ENCODE data around the gene SSBP3.

Gene SSBP3

DNA sequence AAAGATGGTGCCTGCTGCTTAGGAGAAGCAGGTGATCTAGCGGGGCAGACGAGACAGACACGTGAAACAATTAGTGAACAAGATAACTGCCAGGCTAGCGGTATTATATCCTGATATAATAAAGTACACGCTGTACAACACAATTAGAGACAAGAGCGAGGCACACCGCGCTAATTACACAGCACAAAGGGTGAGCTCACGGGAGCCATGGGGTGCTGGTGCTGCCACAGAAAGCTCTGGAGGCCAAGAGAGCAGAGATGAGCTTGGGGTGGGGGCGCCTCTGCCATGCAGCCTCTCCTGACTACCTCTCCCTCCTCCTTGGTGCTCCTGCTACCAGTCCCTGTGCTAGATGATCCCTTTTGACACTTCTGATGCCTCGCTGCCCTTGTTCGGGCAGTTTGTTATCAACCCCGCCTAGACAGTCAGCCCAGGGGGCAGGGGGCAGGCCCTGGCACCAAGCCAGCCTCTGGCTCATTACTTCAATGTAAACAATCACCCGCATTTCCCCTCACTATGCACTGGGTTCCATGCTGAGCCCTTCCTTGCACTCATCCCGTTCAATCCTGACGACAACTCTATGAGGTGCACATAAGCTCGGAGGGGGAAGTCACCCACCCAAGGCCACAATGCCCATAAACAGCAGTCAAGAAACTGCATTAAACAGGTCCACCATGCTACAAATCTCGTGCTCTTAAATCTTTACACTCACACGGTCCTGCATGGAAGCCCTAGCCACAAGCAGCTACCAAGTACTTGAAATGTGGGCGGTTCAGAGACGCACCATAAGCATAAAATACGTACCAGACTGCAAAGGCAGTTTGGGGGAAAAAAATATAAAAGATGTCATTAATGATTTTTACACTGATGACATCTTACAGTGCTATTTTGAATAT, 103.0 kb downstream of the SSBP3 start:
- DNase-seq, result no peak

GRCh38 chr1:54302549-54302948, 103.6 kb downstream of the SSBP3 start:
- DNase-seq, result no peak

GRCh38 chr1:54301497-54301896, 104.7 kb downstream of the SSBP3 start:
- no peak for DNase-seq

DNA sequence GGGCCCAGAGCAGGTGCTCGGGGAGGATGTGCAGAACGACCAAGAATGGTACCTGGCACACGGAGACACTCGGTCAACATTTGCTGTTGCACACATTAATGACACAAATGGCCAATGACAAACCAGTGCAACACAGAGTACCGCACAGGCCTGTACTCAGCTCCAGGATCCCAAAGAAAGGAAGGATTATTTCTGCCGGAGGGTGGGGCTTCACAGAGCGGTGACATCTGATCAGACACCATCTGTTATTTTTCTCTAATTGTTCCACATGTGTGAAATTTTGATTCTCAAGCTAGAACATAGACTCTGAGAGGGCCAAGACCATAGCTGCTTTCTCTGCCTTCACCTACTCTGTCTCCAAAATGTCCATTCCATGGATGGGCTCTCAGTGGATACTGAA, 105.8 kb downstream of the SSBP3 start:
- DNase-seq, result peak; percentile 58

- DNase-seq, result no peak
These were observed 107.2 kb downstream of the SSBP3 start for GRCh38 chr1:54299037-54299436.

DNA sequence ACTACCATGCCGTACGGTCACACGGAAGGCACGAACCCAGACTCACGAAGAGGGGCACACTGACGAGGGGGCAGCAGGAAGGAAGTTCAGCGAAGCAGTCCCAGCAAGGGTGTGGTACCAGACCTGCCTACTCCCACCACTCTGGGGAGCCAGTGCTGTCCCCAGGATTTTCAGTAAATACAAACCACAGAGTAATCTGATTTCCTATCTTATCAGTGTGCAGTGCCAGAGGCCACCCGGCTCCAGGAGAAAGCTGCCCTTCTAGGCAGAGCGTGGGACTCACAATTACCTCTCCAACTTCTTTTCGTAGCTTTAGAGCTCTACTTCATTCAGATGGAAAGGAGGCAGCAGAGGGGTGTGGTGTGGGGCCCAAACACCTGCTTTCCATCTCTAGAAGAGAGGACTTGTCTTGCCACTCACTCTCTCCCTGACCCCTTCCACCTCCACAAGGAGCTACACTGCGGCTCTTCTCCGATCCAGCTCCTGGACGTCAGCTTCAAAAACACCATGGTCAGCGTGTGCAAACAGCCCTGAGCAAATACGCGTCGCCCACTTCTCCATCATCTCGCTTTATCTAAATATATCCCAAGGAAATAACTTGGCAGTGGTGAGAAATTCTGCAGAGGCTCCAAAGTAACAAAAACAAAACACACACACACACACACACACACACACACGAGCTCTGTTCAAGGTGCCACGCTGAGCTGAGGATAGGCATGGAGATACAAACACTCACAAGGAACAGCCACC, 107.7 kb downstream of the SSBP3 start:
- no peak for DNase-seq

- DNase-seq, result no peak
These were observed 108.5 kb downstream of the SSBP3 start for GRCh38 chr1:54297596-54298283.

DNA sequence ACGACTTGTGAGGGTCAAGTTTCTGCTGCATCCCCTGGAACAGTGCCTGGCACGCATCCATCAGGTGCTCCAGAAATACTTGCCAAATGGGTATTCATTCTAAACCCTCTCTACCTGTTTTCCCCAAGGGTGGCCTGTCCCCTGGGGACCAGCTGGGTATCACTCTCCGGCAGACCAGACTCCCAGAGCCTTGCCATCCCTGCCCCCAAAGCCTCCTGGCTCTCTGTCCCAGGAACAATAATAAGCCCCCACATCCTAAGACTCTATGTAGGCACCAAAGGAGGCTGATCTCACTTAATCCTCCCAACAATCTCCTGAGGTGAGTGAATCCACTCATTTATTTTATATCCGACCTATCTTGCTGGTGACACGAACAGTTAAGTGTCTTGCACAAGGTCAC, 109.5 kb downstream of the SSBP3 start:
- no peak for DNase-seq

DNA sequence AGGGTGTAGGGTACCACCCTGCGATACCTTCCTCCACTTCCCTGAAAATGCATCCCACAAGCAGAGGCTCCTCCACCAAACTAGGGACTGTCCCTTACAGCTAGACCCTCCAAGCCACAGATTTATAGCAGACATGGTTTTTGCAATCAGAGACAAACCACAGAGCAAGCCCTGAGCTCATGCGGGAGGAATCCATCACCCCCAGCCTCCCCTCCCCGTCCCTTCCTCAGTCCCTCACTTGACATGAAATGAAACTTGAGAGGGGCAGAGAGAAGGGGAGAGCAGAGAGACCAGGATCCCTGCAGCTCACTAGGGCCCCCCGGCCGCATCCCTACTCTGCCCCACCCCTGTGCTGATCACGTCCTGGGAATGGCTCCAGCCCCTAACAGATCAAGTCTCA, 111.3 kb downstream of the SSBP3 start:
- no peak for DNase-seq

DNA sequence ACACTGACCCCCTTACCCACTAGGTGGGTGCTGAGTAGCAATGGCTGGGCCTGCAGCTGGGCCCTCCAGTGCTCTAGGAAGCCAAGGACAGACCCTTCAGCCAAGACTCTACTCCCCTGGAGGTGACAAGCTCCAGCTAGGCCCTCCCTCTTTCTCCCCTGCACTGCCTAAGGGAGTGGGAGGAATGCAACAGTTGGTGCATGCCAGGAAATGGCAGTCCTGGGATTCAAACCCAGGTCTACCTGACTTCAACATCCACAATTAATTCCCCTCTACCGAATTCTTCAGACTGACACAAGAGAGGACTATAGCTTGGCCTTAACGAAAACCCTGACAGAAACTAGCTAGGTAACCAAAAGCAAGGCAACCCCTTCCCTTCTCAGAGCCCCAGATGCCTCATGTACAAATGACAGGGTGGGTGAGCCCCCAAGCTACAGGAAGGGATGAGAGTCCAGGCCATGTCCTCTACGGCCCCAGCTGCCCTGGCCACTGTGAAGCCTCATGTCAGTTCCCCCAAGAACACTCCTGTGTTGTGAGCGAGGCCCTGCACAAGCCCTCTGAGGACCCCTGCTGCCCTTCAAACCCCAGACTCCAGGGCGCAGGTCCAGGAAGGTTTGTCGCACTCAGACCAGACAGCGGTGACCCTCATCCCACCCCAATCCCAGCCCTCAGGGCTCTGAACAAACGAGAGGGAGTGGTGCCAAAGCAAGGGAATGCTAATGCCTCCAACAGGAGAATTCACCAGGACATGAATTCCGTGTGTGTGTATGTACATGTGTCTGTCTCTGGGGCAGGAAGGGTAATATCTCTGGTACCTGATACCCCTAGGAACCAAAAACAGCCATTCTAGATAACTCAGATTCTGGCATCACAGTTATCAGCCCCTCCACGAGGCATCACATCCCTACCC, 113.9 kb downstream of the SSBP3 start:
- DNase-seq, result no peak

DNA sequence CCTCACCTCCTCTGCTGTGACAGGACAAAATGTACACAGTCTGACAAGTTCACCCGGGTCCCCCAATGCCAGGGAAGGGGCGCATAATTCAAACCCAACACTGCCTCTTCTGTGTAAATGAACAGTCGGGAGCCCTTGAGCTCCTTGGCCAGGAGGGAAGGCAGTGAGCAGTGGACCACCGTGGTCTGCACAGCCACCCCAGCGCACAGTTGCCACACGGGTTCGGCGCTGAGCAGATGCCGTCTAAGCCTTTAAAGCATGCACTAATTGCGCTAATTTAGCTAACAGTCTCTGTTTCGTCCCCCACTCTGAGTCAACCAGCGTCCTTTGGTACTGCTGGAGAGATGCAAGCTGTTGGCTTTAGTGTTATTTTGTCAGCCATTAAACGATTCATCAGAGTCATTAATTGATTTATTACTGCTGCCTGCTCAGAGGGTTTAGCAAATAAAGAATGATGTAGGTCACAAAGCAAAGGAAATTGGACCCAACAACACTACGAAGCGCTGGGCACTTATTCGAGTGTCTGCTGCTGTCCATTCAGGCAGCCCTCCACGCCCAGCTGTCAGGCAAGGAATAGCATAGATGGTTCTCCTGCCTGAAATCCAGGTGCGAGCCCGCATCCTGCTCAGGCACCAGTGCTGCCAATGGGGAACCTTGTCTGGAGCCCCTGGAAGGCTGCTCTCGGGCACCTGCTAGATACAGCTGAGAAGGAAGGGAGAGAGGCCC, 114.8 kb downstream of the SSBP3 start:
- peak; percentile 72 for DNase-seq

DNA sequence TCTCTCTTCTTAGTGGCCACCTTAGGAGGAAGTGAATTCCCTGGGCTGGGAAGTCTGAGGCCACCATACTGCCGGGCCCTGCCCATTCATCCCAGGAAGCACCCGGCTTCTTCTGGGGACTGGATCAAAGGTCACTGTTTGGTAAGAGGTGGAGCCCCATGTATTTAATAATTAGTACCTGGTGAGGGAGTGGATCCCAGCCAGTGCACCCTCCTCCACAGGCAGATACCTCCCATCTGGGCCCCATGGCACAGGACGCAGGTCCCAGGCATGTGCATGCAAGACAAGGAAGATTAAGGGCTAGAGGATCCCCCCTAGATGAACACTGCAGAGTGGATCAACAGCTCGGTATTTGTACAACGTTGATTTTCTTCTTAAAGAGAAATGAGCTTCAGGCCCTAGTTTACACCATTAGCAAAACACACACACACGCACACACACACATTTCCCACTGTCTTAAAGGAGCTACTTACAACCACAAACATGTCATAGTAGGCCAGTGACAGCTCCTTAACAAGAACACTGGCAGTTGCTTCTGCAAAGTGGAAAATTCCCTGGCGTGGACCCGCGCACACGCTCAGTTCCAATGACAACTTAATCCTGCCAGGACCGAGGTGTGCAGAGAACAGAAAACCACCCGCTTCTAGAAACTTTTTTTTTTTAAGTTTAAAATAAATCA, 115.5 kb downstream of the SSBP3 start:
- DNase-seq, result no peak

DNA sequence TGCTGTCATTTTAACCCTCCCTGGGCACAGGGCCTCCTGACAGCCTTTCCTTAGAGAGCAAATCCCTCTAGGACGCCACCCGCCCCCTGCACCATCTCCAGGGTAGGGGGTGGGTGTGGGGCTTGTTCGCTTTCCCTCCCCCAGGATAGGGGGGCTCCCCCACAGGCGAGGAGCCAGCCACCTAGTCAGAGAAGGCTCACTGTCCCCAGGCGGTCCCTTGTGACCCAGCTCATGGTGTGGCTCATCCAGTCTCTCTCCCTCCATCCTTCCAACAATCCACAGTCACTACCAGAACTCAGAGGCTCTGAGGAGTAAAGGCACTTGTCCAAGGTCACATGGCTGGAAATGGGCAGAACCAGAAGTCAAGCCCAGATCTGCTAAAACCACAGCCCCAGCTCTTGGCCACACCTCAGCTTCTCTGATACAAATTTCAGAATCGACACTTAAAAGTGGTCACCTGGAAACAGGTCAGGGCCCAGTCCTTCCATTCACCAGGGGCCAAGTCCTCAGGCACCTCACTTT, 116.4 kb downstream of the SSBP3 start:
- no peak for DNase-seq

DNA sequence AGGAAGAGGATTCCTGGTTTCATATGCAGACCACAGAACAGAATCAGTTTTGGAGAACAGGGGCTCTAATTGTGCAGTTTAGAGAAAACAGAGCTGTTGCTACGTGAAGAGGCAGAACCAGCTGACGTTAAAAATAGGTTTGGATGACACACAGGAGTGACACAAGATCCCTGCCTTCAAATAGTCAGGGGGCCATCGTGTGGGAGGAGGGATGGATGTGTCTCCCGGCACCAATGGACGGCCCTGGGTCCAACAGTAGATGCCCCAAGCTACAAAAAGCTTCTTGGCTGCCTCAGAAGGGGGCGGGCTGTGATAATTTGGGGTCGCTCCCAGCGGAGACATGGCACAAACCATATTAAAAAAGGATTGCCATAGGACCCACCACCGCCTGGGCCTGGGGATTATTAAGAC, 118.4 kb downstream of the SSBP3 start:
- DNase-seq, result no peak

- peak; percentile 76 for DNase-seq
These were observed 119.0 kb downstream of the SSBP3 start for GRCh38 chr1:54287176-54287650.

DNA sequence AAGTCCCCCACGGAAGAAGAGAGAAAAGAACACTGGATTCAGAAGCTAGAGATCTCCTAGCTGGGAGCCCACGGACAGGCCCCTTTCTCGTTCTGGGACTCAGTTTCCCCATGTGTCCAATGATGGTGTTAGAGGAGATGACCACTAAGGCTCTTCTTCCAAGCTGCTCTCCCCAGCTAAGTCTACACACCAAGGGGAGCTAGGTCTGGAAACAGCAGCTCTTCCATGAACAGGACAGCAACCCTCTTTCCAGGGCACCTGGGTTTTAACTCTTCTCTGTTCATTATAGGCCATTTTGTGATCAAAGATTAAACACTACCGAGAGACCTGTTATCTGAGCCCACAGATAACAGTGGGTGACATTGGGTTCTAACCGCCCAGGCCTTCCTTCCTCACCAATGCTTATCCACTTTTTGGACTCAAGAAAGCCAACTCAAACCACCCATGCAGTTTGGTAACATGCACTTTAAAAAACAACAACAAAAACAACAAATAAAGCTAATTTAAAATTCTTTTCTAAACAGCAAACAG, 120.3 kb downstream of the SSBP3 start:
- no peak for DNase-seq

DNA sequence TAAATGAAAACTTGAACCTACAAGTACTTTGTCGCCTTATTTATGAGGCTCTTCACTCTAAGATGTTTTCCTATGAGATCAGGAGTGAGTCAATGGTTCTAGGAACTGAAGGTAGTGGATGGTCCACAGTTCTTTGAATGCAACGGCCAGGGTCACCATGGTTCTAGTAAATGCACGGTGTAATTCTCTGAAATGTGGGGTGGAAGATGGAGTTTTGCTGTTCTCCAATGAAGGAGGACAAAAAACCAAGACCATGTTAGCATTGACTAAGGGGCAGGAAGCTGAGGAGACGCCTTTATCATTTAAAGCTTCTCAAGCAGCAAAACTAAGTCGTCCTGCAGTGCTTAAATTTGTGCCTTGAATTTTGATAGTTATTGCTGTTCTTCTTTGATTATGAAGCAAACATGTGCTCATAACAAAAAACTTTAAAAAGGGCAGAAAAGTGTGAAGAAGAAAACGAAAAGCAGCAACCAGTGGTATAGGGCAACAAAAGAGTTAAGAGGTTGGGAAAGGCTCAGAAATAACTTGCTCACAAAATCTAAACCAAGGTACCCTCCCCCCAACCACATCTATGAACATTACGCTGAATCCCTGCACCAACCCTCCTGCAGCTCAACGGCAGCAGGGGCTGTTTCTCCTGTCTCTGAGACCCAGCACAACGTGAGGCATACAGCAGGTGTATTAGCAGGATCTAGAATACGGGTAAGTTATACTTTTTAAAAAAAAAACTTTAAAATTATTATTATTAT, 121.2 kb downstream of the SSBP3 start:
- DNase-seq, result no peak

- DNase-seq, result no peak
These were observed 122.4 kb downstream of the SSBP3 start for GRCh38 chr1:54283635-54284385.
